Hepatocyte (in vitro differentiated cells): ENCODE data around the gene EXOC6B. TPM values are rescaled to one million over a fixed set of nuclear protein-coding genes. Genes with fewer than 3 reads are reported as not detected.

Experiments used
- DNase-seq: peaks from one replicate; pipeline ENCODE4 v3.0.0-alpha.2; 2016; ENCODE audit warnings: low spot score
- H2AFZ ChIP-seq: fragments of 200-600 bp; sonication (generic); 2 replicates; pipeline ENCODE4 v1.6.0; 2016; ENCODE audit warnings: antibody characterized with exemption, mild to moderate bottlenecking
- H3K27ac ChIP-seq: fragments of 200-600 bp; sonication (generic); 2 replicates; pipeline ENCODE4 v1.5.1; 2016; ENCODE audit warnings: mild to moderate bottlenecking
- H3K27me3 ChIP-seq: fragments of 200-600 bp; sonication (generic); 2 replicates; pipeline ENCODE4 v1.6.1; 2016
- H3K36me3 ChIP-seq: fragments of 200-600 bp; sonication (generic); replicated peaks from 2 replicates; pipeline ENCODE4 v1.5.1; 2016; ENCODE audit warnings: low read depth; ENCODE audit not compliant: insufficient read depth
- H3K4me1 ChIP-seq: fragments of 200-600 bp; sonication (generic); 2 replicates; pipeline ENCODE4 v1.5.1; 2016; ENCODE audit warnings: mild to moderate bottlenecking, moderate library complexity; ENCODE audit not compliant: insufficient read depth
- H3K4me2 ChIP-seq: fragments of 200-600 bp; sonication (generic); 2 replicates; pipeline ENCODE4 v1.6.0; 2016
- H3K4me3 ChIP-seq: fragments of 200-600 bp; sonication (generic); 2 replicates; pipeline ENCODE4 v1.5.1; 2016; ENCODE audit warnings: mild to moderate bottlenecking
- H3K79me2 ChIP-seq: fragments of 200-600 bp; sonication (generic); 2 replicates; pipeline ENCODE4 v1.6.0; 2017; ENCODE audit warnings: mild to moderate bottlenecking
- H3K9me2 ChIP-seq: fragments of 200-600 bp; sonication (generic); replicated peaks from 2 replicates; pipeline ENCODE4 v1.6.0; 2017; ENCODE audit warnings: mild to moderate bottlenecking; ENCODE audit not compliant: insufficient read depth
- H3K9me3 ChIP-seq: fragments of 200-600 bp; sonication (generic); 2 replicates; pipeline ENCODE4 v1.5.1; 2016; ENCODE audit warnings: low read depth, mild to moderate bottlenecking
- H4K20me1 ChIP-seq: fragments of 200-600 bp; sonication (generic); 2 replicates; pipeline ENCODE4 v1.6.0; 2016; ENCODE audit warnings: mild to moderate bottlenecking; ENCODE audit not compliant: insufficient read depth, poor library complexity, severe bottlenecking
- EZH2 ChIP-seq: fragments of 200-600 bp; sonication (generic); IDR thresholded peaks from 2 replicates; pipeline ENCODE4 v1.6.1; 2016; ENCODE audit warnings: antibody characterized with exemption, mild to moderate bottlenecking, borderline replicate concordance
- EZH2phosphoT487 ChIP-seq: fragments of 200-600 bp; sonication (generic); IDR thresholded peaks from one replicate; pipeline ENCODE4 v1.6.1; 2018; ENCODE audit warnings: antibody characterized with exemption, mild to moderate bottlenecking, low read depth, moderate library complexity; ENCODE audit not compliant: unreplicated experiment, severe bottlenecking
- WGBS: methylation state at CpG from one replicate; pipeline ENCODE4 v1.1.6; 2016; ENCODE audit warnings: low lambda C conversion rate; ENCODE audit errors: missing lambda C conversion rate; 5-methylcytosine and 5-hydroxymethylcytosine counted together
- polyA plus RNA-seq: library from polyadenylated mRNA; unstranded; fragments of >200 nt; fragmentation: Nextera tagmentation; extraction: Ambion mirVana; gene quantifications from 2 replicates; pipeline ENCODE4 v1.2.1, GENCODE V29; 2016
- total RNA-seq: library from RNA; depleted of rRNA; stranded (reverse); fragments of >200 nt; gene quantifications from 2 replicates; pipeline ENCODE4 v1.2.3, GENCODE V29; 2014
- TF ChIP-seq, protein P1 (sequence below): fragments of 200-600 bp; sonication (generic); IDR thresholded peaks from 2 replicates; pipeline ENCODE4 v1.5.1; 2016; ENCODE audit warnings: antibody characterized with exemption, mild to moderate bottlenecking; ENCODE audit not compliant: poor library complexity

The EXOC6B gene
- total and polyA plus RNA-seq, 2 experiments from 2014 or later, result 11.8 to 36.2 TPM

DNA sequence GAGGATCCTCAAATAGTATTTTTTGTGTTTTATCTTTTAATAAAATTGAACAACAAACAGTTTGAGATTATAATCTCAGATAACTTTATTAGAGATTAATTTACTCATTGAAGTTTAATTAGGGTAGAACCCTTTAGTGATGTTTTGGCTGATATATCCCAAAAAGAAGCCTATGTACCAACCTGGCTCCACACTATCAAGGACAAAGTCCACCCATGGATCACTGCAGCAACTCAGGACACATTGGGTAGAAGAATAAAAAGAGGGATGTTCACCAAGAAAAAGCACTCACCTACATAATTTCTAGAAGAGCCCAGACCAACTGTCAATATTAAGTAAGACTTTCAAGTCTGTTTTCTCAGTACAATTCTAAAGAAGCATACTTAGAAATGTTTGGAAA lies 112.9 kb downstream of the EXOC6B start:
- H4K20me1 ChIP-seq, result no peaks in the 10 kb centered on the region
- no peaks in the 10 kb centered on the region for H3K27me3 ChIP-seq
- no peaks in the 10 kb centered on the region for H3K36me3 ChIP-seq
- no peak for DNase-seq
- H3K79me2 ChIP-seq, result no peaks in the 10 kb centered on the region
- no peaks in the 10 kb centered on the region for H3K9me2 ChIP-seq
- peaks cover 11% of the 10 kb centered on the region for H3K4me1 ChIP-seq
- H3K4me3 ChIP-seq, result no peak overlapping the region
- H3K9me3 ChIP-seq, result no peaks in the 10 kb centered on the region
- no peak overlapping the region for H3K4me2 ChIP-seq
- no peak for TF ChIP-seq EZH2phosphoT487
- TF ChIP-seq, protein P1, sequence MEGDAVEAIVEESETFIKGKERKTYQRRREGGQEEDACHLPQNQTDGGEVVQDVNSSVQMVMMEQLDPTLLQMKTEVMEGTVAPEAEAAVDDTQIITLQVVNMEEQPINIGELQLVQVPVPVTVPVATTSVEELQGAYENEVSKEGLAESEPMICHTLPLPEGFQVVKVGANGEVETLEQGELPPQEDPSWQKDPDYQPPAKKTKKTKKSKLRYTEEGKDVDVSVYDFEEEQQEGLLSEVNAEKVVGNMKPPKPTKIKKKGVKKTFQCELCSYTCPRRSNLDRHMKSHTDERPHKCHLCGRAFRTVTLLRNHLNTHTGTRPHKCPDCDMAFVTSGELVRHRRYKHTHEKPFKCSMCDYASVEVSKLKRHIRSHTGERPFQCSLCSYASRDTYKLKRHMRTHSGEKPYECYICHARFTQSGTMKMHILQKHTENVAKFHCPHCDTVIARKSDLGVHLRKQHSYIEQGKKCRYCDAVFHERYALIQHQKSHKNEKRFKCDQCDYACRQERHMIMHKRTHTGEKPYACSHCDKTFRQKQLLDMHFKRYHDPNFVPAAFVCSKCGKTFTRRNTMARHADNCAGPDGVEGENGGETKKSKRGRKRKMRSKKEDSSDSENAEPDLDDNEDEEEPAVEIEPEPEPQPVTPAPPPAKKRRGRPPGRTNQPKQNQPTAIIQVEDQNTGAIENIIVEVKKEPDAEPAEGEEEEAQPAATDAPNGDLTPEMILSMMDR, result no peak
- no peak for TF ChIP-seq EZH2
- no peak overlapping the region for H3K27ac ChIP-seq
- no peak overlapping the region for H2AFZ ChIP-seq

DNA sequence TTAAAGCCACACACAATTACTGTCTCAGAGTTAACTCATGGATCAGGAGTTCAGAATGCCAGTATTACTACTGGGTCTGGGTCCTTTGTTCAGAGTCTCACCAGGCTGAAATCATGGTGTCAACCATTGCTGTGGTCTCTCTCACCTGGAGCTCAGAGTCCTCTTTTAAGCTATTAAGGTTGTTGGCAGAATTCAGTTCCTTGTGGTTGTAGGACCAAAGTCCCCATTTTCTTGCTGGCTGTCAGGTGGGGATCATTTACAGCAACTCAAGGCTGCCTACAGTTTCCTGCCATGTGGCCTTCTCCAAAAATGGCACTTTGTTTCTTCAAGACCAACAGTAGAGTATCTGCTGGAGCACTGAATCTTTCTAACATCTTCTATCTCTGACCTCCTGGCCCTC lies 113.5 kb downstream of the EXOC6B start:
- peaks cover 11% of the 10 kb centered on the region for H3K4me1 ChIP-seq
- no peaks in the 10 kb centered on the region for H4K20me1 ChIP-seq
- no peak for TF ChIP-seq EZH2phosphoT487
- TF ChIP-seq EZH2, result no peak
- H3K27ac ChIP-seq, result no peak overlapping the region
- no peaks in the 10 kb centered on the region for H3K36me3 ChIP-seq
- no peaks in the 10 kb centered on the region for H3K9me3 ChIP-seq
- H3K9me2 ChIP-seq, result no peaks in the 10 kb centered on the region
- no peak for DNase-seq
- H3K27me3 ChIP-seq, result no peaks in the 10 kb centered on the region
- H2AFZ ChIP-seq, result no peak overlapping the region
- no peaks in the 10 kb centered on the region for H3K79me2 ChIP-seq
- no peak overlapping the region for H3K4me3 ChIP-seq
- no peak overlapping the region for H3K4me2 ChIP-seq

DNA sequence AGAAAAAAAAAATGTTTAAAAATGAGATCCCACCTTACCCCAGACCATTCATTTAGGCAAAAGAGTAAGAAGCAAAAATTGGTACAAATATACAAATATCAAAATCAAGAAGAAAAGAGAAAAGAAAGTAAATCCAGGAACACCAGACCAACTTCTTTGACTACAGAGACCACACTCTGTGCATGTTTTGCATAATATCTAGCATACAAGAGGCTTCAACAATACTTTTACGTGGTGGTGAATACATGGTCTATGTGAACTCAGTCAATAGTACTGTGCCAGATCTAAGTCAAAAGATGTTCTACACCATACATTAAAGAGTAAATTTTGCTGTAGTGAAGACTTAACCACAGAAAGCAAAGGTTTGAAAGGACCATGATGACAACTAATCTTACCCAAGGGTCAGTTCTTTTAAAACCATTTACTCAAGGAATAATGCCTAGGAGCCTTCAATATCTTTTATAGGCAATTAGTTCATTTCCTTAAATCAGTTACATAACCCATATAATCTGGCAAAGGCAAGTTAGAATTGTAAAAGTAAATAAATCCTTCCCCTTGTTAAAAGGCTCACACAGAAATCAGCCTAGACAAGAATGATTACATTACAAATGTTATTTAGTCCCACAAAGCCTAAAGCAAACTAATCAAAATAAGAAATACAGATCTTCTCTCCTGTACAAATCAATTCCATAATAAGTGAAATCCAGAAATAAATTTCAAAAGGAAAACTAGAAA lies 115.2 kb downstream of the EXOC6B start:
- Histone ChIP-seq H3K4me2 (no peak overlapping the region), H3K36me3 (no peaks in the 10 kb centered on the region), H2AFZ (no peak overlapping the region), H3K4me1 (peaks cover 11% of the 10 kb centered on the region), H3K9me3 (no peaks in the 10 kb centered on the region), H3K27ac (peak overlapping the region; percentile 4), H3K79me2 (no peaks in the 10 kb centered on the region), H3K9me2 (no peaks in the 10 kb centered on the region), H3K4me3 (no peak overlapping the region), H4K20me1 (no peaks in the 10 kb centered on the region), H3K27me3 (no peaks in the 10 kb centered on the region)
- DNase-seq, result no peak
- WGBS, result 87% methylated on average over 1 of the region's 1 CpG
- TF ChIP-seq EZH2 (no peak), EZH2phosphoT487 (no peak)
- TF ChIP-seq, protein P1, result no peak

DNA sequence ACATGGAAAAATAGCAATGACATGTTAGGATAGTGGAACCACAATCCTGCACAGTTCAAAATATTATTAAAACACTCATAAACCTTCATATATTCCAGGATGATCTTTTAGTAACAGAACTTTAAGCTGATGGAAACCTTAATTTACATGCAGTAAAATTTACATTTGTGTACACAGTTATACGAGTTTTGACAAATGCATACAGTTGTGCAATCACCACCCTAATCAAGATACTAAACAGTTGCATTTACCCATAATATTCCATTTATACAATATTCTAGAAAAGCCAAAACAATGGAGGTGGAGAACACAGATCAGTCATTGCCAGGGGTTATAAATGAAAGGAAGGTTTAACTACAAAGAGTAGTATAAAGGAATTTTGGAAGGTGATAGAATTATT lies 117.6 kb downstream of the EXOC6B start:
- Histone ChIP-seq H3K4me3 (no peak overlapping the region), H3K36me3 (no peaks in the 10 kb centered on the region), H4K20me1 (no peaks in the 10 kb centered on the region), H2AFZ (no peak overlapping the region), H3K79me2 (no peaks in the 10 kb centered on the region), H3K4me2 (no peak overlapping the region), H3K4me1 (peaks cover 11% of the 10 kb centered on the region), H3K9me2 (no peaks in the 10 kb centered on the region), H3K27ac (no peak overlapping the region), H3K9me3 (no peaks in the 10 kb centered on the region), H3K27me3 (no peaks in the 10 kb centered on the region)
- no peak for DNase-seq
- WGBS, result 59% methylated on average over 1 of the region's 1 CpG
- TF ChIP-seq EZH2 (no peak), EZH2phosphoT487 (no peak)
- TF ChIP-seq, protein P1, result no peak
